Smooth muscle cell (in vitro differentiated cells): ENCODE results near the gene RBPMS2. TPM values are rescaled to one million over a fixed set of nuclear protein-coding genes. Genes with fewer than 3 reads are reported as not detected.
"Not testable (repeated sequence)": the region's sequence is repeated elsewhere in the genome, so short reads cannot be mapped to it uniquely, and the experiment has no call there.

Source experiments
- DNase-seq: peaks from one replicate; lab custom pipeline; 2025; ENCODE audit not compliant: unreplicated experiment; lab: John Stamatoyannopoulos, UW
- H2AFZ ChIP-seq: fragments of 200-600 bp; sonication (generic); 2 replicates; pipeline ENCODE4 v1.6.0; 2016; ENCODE audit warnings: antibody characterized with exemption, low read depth, mild to moderate bottlenecking
- H3F3A ChIP-seq: fragments of 200-600 bp; sonication (generic); 2 replicates; pipeline ENCODE4 v1.6.0; 2017; ENCODE audit warnings: antibody characterized with exemption, low read depth
- H3K27ac ChIP-seq: fragments of 200-600 bp; sonication (generic); 2 replicates; pipeline ENCODE4 v1.5.1; 2016; ENCODE audit warnings: low read depth, mild to moderate bottlenecking
- H3K27me3 ChIP-seq: fragments of 200-600 bp; sonication (generic); 2 replicates; pipeline ENCODE4 v1.6.1; 2016; ENCODE audit warnings: low read depth, mild to moderate bottlenecking
- H3K36me3 ChIP-seq: fragments of 200-600 bp; sonication (generic); 2 replicates; pipeline ENCODE4 v1.5.1; 2016; ENCODE audit warnings: low read depth
- H3K4me1 ChIP-seq: fragments of 200-600 bp; sonication (generic); 2 replicates; pipeline ENCODE4 v1.5.1; 2016; ENCODE audit warnings: low read depth
- H3K4me2 ChIP-seq: fragments of 200-600 bp; sonication (generic); 2 replicates; pipeline ENCODE4 v1.6.0; 2016; ENCODE audit warnings: mild to moderate bottlenecking
- H3K4me3 ChIP-seq: fragments of 200-600 bp; sonication (generic); 2 replicates; pipeline ENCODE4 v1.5.1; 2016; ENCODE audit warnings: mild to moderate bottlenecking
- H3K79me2 ChIP-seq: fragments of 200-600 bp; sonication (generic); 2 replicates; pipeline ENCODE4 v1.6.0; 2016; ENCODE audit warnings: low read depth, mild to moderate bottlenecking
- H3K9ac ChIP-seq: fragments of 200-600 bp; sonication (generic); 2 replicates; pipeline ENCODE4 v1.6.0; 2016; ENCODE audit warnings: low read depth
- H3K9me3 ChIP-seq: fragments of 200-600 bp; sonication (generic); replicated peaks from 2 replicates; pipeline ENCODE4 v1.5.1; 2016; ENCODE audit warnings: low read depth
- H4K20me1 ChIP-seq: fragments of 200-600 bp; sonication (generic); 2 replicates; pipeline ENCODE4 v1.6.0; 2016; ENCODE audit warnings: low read depth
- WGBS: methylation state at CpG from one replicate; pipeline ENCODE4 v1.1.7; 2016; ENCODE audit warnings: low lambda C conversion rate; 5-methylcytosine and 5-hydroxymethylcytosine counted together
- polyA plus RNA-seq: library from polyadenylated mRNA; unstranded; fragments of >200 nt; fragmentation: Nextera tagmentation; extraction: Ambion mirVana; gene quantifications from 2 replicates; pipeline ENCODE4 v1.2.1, GENCODE V29; 2016
- total RNA-seq: library from RNA; depleted of rRNA; stranded (reverse); fragments of >200 nt; gene quantifications from 2 replicates; pipeline ENCODE4 v1.2.3, GENCODE V29; 2014
- TF ChIP-seq, protein P1 (sequence below): fragments of 200-600 bp; sonication (generic); IDR thresholded peaks from 2 replicates; pipeline ENCODE4 v1.5.1; 2017; ENCODE audit warnings: borderline replicate concordance, mild to moderate bottlenecking, antibody characterized with exemption; ENCODE audit not compliant: insufficient read depth, poor library complexity, severe bottlenecking

RBPMS2 gene
- total and polyA plus RNA-seq, 2 experiments from 2014 or later: 1.5 to 22.1 TPM

DNA sequence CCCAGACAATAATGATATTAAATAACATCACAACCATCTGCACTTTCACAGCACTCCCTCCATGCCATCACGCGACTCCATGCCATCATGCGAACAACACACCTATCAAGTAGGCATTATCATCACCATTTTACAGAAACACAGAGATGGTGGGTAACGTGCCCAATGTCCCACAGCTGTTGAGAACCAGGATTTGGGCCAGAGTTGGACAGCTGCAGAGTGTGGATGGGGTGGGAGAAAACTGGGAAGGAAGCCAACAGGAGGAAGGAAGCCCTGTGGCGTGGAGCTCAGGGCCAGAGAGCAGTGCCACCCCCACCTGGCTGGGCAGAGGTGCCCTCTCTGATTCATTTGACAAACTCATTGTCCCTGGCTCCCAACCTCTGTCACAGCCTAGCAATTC lies 29.0 kb downstream of the RBPMS2 start:
- no peaks in the 10 kb centered on the region for H3K27me3 ChIP-seq
- H3K9me3 ChIP-seq: no peaks in the 10 kb centered on the region

DNA sequence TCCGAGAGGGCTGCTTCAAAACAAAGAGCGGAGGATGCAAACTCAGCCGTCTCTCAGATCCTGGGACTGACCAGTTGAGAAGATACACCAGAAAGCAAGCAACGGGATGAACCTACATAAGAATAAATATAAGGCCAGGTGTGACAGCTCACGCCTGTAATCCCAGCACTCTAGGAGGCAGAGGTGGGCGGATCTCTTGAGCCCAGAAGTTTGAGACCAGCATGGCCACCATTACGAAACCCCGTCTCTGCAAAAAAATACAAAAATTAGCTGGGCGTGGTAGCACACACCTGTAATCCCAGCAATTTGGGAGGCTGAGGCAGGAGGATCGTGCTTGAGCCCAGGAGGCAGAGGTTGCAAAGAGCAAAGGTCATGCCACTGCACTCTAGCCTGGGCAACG lies 31.7 kb downstream of the RBPMS2 start:
- no peaks in the 10 kb centered on the region for H3K9me3 ChIP-seq
- no peaks in the 10 kb centered on the region for H3K4me1 ChIP-seq
- H3F3A ChIP-seq: no peaks in the 10 kb centered on the region
- no peak overlapping the region for H3K9ac ChIP-seq
- H3K27ac ChIP-seq: no peak overlapping the region
- 97% methylated on average over 11 of the region's 11 CpGs for WGBS
- H3K4me2 ChIP-seq: no peak overlapping the region
- H3K27me3 ChIP-seq: no peaks in the 10 kb centered on the region
- no peaks in the 10 kb centered on the region for H3K36me3 ChIP-seq
- no peak overlapping the region for H3K4me3 ChIP-seq
- DNase-seq: no peak
- H4K20me1 ChIP-seq: no peaks in the 10 kb centered on the region
- no peaks in the 10 kb centered on the region for H3K79me2 ChIP-seq
- TF ChIP-seq, protein P1, sequence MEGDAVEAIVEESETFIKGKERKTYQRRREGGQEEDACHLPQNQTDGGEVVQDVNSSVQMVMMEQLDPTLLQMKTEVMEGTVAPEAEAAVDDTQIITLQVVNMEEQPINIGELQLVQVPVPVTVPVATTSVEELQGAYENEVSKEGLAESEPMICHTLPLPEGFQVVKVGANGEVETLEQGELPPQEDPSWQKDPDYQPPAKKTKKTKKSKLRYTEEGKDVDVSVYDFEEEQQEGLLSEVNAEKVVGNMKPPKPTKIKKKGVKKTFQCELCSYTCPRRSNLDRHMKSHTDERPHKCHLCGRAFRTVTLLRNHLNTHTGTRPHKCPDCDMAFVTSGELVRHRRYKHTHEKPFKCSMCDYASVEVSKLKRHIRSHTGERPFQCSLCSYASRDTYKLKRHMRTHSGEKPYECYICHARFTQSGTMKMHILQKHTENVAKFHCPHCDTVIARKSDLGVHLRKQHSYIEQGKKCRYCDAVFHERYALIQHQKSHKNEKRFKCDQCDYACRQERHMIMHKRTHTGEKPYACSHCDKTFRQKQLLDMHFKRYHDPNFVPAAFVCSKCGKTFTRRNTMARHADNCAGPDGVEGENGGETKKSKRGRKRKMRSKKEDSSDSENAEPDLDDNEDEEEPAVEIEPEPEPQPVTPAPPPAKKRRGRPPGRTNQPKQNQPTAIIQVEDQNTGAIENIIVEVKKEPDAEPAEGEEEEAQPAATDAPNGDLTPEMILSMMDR: no peak
- H2AFZ ChIP-seq: no peak overlapping the region

More for the DNA sequence above, 29.0 kb downstream of the RBPMS2 start:
- no peak overlapping the region for H2AFZ ChIP-seq
- H3K36me3 ChIP-seq: no peaks in the 10 kb centered on the region
- H3K27ac ChIP-seq: no peak overlapping the region
- H3F3A ChIP-seq: peaks cover 5% of the 10 kb centered on the region
- DNase-seq: no peak
- H3K9ac ChIP-seq: no peak overlapping the region
- peaks cover under 1% of the 10 kb centered on the region for H3K79me2 ChIP-seq
- H3K4me3 ChIP-seq: no peak overlapping the region
- H3K4me1 ChIP-seq: peaks cover 9% of the 10 kb centered on the region
- peaks cover 16% of the 10 kb centered on the region for H4K20me1 ChIP-seq
- no peak overlapping the region for H3K4me2 ChIP-seq
- TF ChIP-seq, protein P1: no peak
- 97% methylated on average over 5 of the region's 5 CpGs for WGBS

DNA sequence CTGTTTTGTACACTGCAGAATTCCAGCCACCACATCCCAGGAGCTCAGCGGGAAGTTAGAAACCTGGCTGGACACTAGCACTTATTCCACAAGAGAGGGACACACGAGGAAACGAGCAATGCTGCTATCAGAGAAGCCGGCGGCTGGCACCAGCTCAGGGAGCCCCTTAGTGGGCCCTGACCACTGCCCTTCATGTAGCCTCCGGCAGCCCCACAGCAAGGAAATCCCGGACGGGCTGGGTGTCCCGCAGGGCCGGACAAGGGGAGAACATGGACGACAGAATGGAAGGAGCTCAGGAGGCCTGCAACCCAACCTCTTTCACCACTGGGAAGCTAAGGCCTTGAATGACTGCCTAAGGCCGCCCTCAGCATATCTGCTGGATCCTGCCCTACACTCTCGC lies 32.5 kb downstream of the RBPMS2 start:
- no peaks in the 10 kb centered on the region for H3K27me3 ChIP-seq
- no peak overlapping the region for H3K4me3 ChIP-seq
- H3F3A ChIP-seq: no peaks in the 10 kb centered on the region
- no peaks in the 10 kb centered on the region for H4K20me1 ChIP-seq
- WGBS: 98% methylated on average over 13 of the region's 13 CpGs
- DNase-seq: no peak
- H3K79me2 ChIP-seq: no peaks in the 10 kb centered on the region
- no peak overlapping the region for H2AFZ ChIP-seq
- TF ChIP-seq, protein P1: no peak
- H3K4me1 ChIP-seq: no peaks in the 10 kb centered on the region
- no peaks in the 10 kb centered on the region for H3K36me3 ChIP-seq
- H3K9ac ChIP-seq: no peak overlapping the region
- H3K9me3 ChIP-seq: no peaks in the 10 kb centered on the region
- H3K27ac ChIP-seq: no peak overlapping the region
- H3K4me2 ChIP-seq: no peak overlapping the region

DNA sequence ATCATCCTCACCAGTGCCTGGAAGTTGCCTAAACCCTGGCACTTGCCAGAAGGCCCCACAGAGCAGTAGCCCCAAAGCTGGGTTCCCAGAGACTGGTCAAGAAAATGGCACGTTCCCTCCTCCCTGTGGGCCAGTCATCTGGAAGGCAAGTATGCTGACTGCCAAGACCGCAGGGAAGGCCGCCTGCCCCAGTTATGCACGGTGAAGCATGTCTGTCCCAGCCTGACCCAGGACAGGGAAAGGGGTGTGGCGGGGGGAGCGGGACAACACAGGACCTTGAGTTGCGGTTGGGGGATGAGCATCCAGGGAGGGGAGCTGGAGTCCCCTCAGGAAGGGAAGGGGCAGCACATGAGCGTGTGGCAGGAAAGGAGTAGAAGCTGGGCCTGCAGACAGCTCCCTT lies 33.0 kb downstream of the RBPMS2 start:
- no peaks in the 10 kb centered on the region for H3F3A ChIP-seq
- no peaks in the 10 kb centered on the region for H3K79me2 ChIP-seq
- H3K4me3 ChIP-seq: no peak overlapping the region
- no peak overlapping the region for H2AFZ ChIP-seq
- H3K27ac ChIP-seq: no peak overlapping the region
- WGBS: 96% methylated on average over 8 of the region's 8 CpGs
- H3K9ac ChIP-seq: no peak overlapping the region
- no peaks in the 10 kb centered on the region for H3K9me3 ChIP-seq
- H3K4me1 ChIP-seq: no peaks in the 10 kb centered on the region
- TF ChIP-seq, protein P1: no peak
- no peak for DNase-seq
- H3K4me2 ChIP-seq: no peak overlapping the region
- no peaks in the 10 kb centered on the region for H3K36me3 ChIP-seq
- no peaks in the 10 kb centered on the region for H4K20me1 ChIP-seq
- H3K27me3 ChIP-seq: no peaks in the 10 kb centered on the region

DNA sequence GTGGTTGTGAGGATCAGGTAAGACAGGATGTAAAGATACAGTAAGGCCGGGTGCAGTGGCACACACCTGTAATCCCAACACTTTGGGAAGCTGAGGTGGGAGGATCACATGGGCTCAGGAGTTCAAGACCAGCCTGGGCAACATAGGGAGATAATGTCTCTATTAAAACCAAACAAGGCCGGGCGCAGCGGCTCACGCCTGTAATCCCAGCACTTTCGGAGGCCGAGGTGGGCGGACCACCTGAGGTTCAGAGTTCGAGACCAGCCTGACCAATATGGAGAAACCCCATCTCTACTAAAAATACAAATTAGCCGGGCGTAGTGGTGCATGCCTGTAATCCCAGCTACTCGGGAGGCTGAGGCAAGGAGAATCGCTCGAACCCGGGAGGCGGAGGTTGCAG lies 33.7 kb downstream of the RBPMS2 start:
- not testable (repeated sequence) for H3K27me3 ChIP-seq, H3K4me1 ChIP-seq, H3K36me3 ChIP-seq, H4K20me1 ChIP-seq, H2AFZ ChIP-seq, H3K9me3 ChIP-seq, H3K4me2 ChIP-seq, H3K4me3 ChIP-seq, H3F3A ChIP-seq, H3K9ac ChIP-seq, DNase-seq, H3K79me2 ChIP-seq, H3K27ac ChIP-seq
- WGBS: 97% methylated on average over 16 of the region's 16 CpGs
